Endodermal cell (in vitro differentiated cells): ENCODE data around the gene AQP4. TPM values are rescaled to one million over a fixed set of nuclear protein-coding genes. Genes with fewer than 3 reads are reported as not detected.

Experiments used
- DNase-seq: peaks from one replicate; pipeline ENCODE4 v3.0.0-alpha.2; 2017
- H3K27ac ChIP-seq: 2 replicates; pipeline ENCODE4 v1.5.1; 2013; ENCODE audit warnings: mild to moderate bottlenecking, low read depth, low read length, moderate library complexity
- H3K27me3 ChIP-seq: 2 replicates; pipeline ENCODE4 v1.6.1; 2013; ENCODE audit warnings: mild to moderate bottlenecking, low read length, moderate library complexity; ENCODE audit not compliant: insufficient read depth, control insufficient read depth, poor library complexity, severe bottlenecking
- H3K36me3 ChIP-seq: 2 replicates; pipeline ENCODE4 v1.7.0; 2013; ENCODE audit warnings: mild to moderate bottlenecking, low read length, moderate library complexity; ENCODE audit not compliant: control insufficient read depth, insufficient read depth
- H3K4me1 ChIP-seq: one replicate; pipeline ENCODE4 v1.7.0; 2013; ENCODE audit warnings: low read length; ENCODE audit not compliant: control insufficient read depth, insufficient read depth
- H3K4me3 ChIP-seq: 2 replicates; pipeline ENCODE4 v1.5.1; 2013; ENCODE audit warnings: mild to moderate bottlenecking, low read length, moderate library complexity
- H3K9ac ChIP-seq: 2 replicates; pipeline ENCODE4 v1.6.1; 2013; ENCODE audit warnings: mild to moderate bottlenecking, low read length, moderate library complexity; ENCODE audit not compliant: poor library complexity, severe bottlenecking; ENCODE audit errors: extremely low read depth
- H3K9me3 ChIP-seq: 2 replicates; pipeline ENCODE4 v1.6.1; 2013; ENCODE audit warnings: mild to moderate bottlenecking, low read length, moderate library complexity; ENCODE audit not compliant: control insufficient read depth
- H3K27ac Mint-ChIP-seq: 2 replicates; pipeline ENCODE4 v1.8.0; 2020; ENCODE audit warnings: mixed read lengths
- H3K27me3 Mint-ChIP-seq: 2 replicates; pipeline ENCODE4 v1.8.0; 2021; ENCODE audit warnings: mild to moderate bottlenecking, mixed read lengths; ENCODE audit not compliant: insufficient read depth
- H3K36me3 Mint-ChIP-seq: 2 replicates; pipeline ENCODE4 v1.8.0; 2020; ENCODE audit warnings: low read depth, mixed read lengths
- H3K4me1 Mint-ChIP-seq: 2 replicates; pipeline ENCODE4 v1.8.0; 2020; ENCODE audit warnings: mixed read lengths
- H3K4me3 Mint-ChIP-seq: 2 replicates; pipeline ENCODE4 v1.8.0; 2020; ENCODE audit warnings: mild to moderate bottlenecking, moderate library complexity, mixed read lengths
- H3K9me3 Mint-ChIP-seq: 2 replicates; pipeline ENCODE4 v1.8.0; 2020; ENCODE audit warnings: mild to moderate bottlenecking, mixed read lengths
- CTCF ChIP-seq: fragments of 200-600 bp; sonication (generic); conservative IDR thresholded peaks from 2 replicates; pipeline ENCODE4 v1.5.0; 2021; ENCODE audit warnings: antibody characterized with exemption, mild to moderate bottlenecking
- WGBS, 2 experiments: methylation state at CpG; one replicate each; pipeline versions ENCODE4 v1.1.5 to v1.1.7; 2013; ENCODE audit warnings: missing lambda C conversion rate in 2 of 2, mixed read lengths in 1 of 2; ENCODE audit not compliant: insufficient coverage in 1 of 2, insufficient read length in 1 of 2; 5-methylcytosine and 5-hydroxymethylcytosine counted together
- total RNA-seq, 2 donors: library from RNA; stranded (reverse); fragmentation: NEBNext Ultra II Directional in 1 of 2; extraction: Animal tissue kit (Norgen Biotek cat#: 25700) in 1 of 2; gene quantifications; 2 replicates in 1 of 2; 3 replicates in 1 of 2; pipeline ENCODE4 v1.2.1, GENCODE V29; 2021

AQP4 gene
- total RNA-seq, 2 donors from 2014 or later, result 2.1 to 10.2 TPM

DNA sequence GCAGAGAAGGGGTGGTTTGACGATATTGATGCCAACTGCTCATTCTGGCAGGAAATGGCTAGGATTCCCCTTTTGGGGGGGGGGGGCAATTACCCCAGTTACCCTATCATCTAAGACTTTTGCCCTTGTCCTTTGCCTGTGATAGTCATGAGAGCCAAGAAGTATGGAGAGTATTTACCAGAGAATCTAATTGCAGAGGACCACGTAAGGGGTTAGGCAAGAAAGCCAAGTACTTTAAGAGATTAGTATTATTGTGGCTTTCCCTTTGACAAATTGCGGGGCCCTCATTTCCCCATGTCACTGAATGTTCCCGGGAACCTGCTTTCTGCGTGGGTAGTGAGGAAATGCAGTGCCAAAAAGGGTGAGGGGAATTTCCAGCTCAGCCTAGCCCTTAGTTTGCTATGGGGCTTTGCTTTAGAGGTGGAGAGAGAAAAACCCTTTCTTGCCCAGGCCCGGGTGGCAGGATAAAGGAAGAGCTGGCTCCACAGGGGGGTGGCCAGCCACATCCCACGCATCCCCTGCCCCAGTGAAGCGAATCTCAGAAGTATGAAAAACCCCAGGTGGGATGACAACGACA lies 1.5 kb downstream of the AQP4 start:
- Histone ChIP-seq H3K9ac (no peak overlapping the region), H3K9me3 (no peaks in the 10 kb centered on the region), H3K36me3 (no peaks in the 10 kb centered on the region), H3K4me1 (no peaks in the 10 kb centered on the region), H3K27ac (no peak overlapping the region), H3K4me3 (no peak overlapping the region), H3K27me3 (peaks cover 30% of the 10 kb centered on the region)
- 60 to 63% methylated on average over 4 to 9 of the region's 9 CpGs for WGBS, 2 experiments
- peaks cover 53% of the 10 kb centered on the region for H3K27me3 Mint-ChIP-seq
- no peaks in the 10 kb centered on the region for H3K9me3 Mint-ChIP-seq
- H3K27ac Mint-ChIP-seq, result no peak overlapping the region
- no peaks in the 10 kb centered on the region for H3K36me3 Mint-ChIP-seq
- peak; percentile 55 for DNase-seq
- TF ChIP-seq CTCF, result no peak
- peak overlapping the region; percentile 54 for H3K4me3 Mint-ChIP-seq
- H3K4me1 Mint-ChIP-seq, result peaks cover 19% of the 10 kb centered on the region

DNA sequence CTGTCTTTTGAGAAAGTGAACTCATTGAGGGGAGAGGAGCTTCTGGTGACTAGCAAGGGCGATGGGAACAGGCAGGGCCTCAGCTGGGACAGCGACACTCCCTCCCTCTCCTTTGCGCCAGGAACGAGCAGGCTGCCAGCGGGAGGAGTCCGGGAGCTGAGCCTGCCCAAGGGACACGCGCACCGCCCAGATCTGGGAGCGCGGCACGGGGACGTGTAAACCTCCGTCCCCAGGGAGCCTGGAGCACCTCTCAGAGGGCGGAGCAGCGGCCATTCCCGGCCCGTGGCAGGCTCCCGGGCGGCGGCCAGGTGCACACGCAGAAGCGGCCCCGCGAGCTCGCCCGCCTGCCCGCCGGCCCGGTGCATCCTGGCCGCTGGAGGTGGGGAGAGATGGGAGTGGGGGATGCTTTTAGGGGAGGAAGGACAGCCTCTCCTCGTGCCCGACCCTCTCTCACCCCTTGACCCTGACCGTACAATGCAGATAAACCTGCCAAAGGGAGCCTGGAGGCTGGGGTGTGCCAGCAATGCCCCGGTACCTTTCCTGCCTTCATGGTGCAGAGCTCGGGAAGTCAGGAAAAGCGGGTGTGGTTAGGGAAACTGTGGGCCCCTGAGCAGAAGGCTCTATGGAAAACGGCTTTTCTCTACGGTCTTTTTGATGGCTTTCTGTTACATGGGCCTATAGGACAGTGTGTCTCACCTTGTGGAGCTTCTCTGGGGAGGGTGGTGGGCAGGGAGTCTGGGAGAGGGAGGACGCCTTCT lies 2.2 kb downstream of the AQP4 start:
- WGBS, 2 experiments, result 12 to 18% methylated on average over 6 to 40 of the region's 40 CpGs
- H3K27me3 ChIP-seq, result peaks cover 30% of the 10 kb centered on the region
- Mint-ChIP-seq H3K27ac (no peak overlapping the region), H3K27me3 (peaks cover 55% of the 10 kb centered on the region), H3K4me1 (peaks cover 12% of the 10 kb centered on the region), H3K9me3 (no peaks in the 10 kb centered on the region), H3K36me3 (no peaks in the 10 kb centered on the region), H3K4me3 (peak overlapping the region; percentile 54)
- DNase-seq, result peak; percentile 90
- no peaks in the 10 kb centered on the region for H3K36me3 ChIP-seq
- peak overlapping the region; percentile 70 for H3K4me3 ChIP-seq
- no peak overlapping the region for H3K9ac ChIP-seq
- no peaks in the 10 kb centered on the region for H3K9me3 ChIP-seq
- H3K27ac ChIP-seq, result no peak overlapping the region
- no peak for TF ChIP-seq CTCF
- H3K4me1 ChIP-seq, result no peaks in the 10 kb centered on the region

GRCh38 chr18:26862084-26862483 lies 3.4 kb downstream of the AQP4 start:
- H3K9me3 Mint-ChIP-seq, result no peaks in the 10 kb centered on the region
- peaks cover 30% of the 10 kb centered on the region for H3K27me3 ChIP-seq
- WGBS, 2 experiments, result 93 to 94% methylated on average over 5 of the region's 5 CpGs
- H3K9me3 ChIP-seq, result no peaks in the 10 kb centered on the region
- no peak overlapping the region for H3K9ac ChIP-seq
- H3K27ac Mint-ChIP-seq, result no peak overlapping the region
- peaks cover 3% of the 10 kb centered on the region for H3K4me1 Mint-ChIP-seq
- no peaks in the 10 kb centered on the region for H3K36me3 Mint-ChIP-seq
- no peak for DNase-seq
- no peak overlapping the region for H3K4me3 ChIP-seq
- H3K27ac ChIP-seq, result no peak overlapping the region
- peaks cover 55% of the 10 kb centered on the region for H3K27me3 Mint-ChIP-seq
- TF ChIP-seq CTCF, result no peak
- no peak overlapping the region for H3K4me3 Mint-ChIP-seq
- no peaks in the 10 kb centered on the region for H3K36me3 ChIP-seq
- no peaks in the 10 kb centered on the region for H3K4me1 ChIP-seq
